GM18907 (cell line): ENCODE results near the gene ATG4D.
"Not testable (repeated sequence)": the region's sequence is repeated elsewhere in the genome, so short reads cannot be mapped to it uniquely, and the experiment has no call there.

Experiments
- ATAC-seq: cut with Tn5 transposase; IDR thresholded peaks from one replicate; pipeline ENCODE4 v1.9.1; 2021; ENCODE audit warnings: mild to moderate bottlenecking, moderate library complexity; ENCODE audit not compliant: unreplicated experiment

The ATG4D gene

GRCh38 chr19:10550336-10550735 is 6.6 kb downstream of the ATG4D start:
- ATAC-seq: no peak

GRCh38 chr19:10551006-10551405 is 7.3 kb downstream of the ATG4D start:
- not testable (repeated sequence) for ATAC-seq

GRCh38 chr19:10551698-10552301 is 8.1 kb downstream of the ATG4D start:
- ATAC-seq: no peak

- ATAC-seq: no peak
These were observed 8.9 kb downstream of the ATG4D start for GRCh38 chr19:10552510-10553053.

- ATAC-seq: no peak
These were observed 9.5 kb downstream of the ATG4D start for GRCh38 chr19:10553087-10553667.

GRCh38 chr19:10553943-10554381 is 10.3 kb downstream of the ATG4D start:
- ATAC-seq: peak; percentile 62

GRCh38 chr19:10554760-10555609 is 11.3 kb downstream of the ATG4D start:
- ATAC-seq: no peak

GRCh38 chr19:10555610-10555973 is 11.9 kb downstream of the ATG4D start:
- no peak for ATAC-seq

- ATAC-seq: no peak
These were observed 14.0 kb downstream of the ATG4D start for GRCh38 chr19:10557603-10558197.

- no peak for ATAC-seq
These were observed 16.4 kb downstream of the ATG4D start for GRCh38 chr19:10560154-10560553.

- no peak for ATAC-seq
These were observed 18.9 kb downstream of the ATG4D start for GRCh38 chr19:10562609-10563008.

- no peak for ATAC-seq
These were observed 21.4 kb downstream of the ATG4D start for GRCh38 chr19:10565028-10565566.

- peak; percentile 42 for ATAC-seq
These were observed 22.1 kb downstream of the ATG4D start, which contains the start of gene KRI1 for GRCh38 chr19:10565567-10566407. Gene KRI1 (minus strand): TSS chr19:10566010. CDS start chr19:10565999, 11 bp downstream.

GRCh38 chr19:10566408-10566657 is 22.6 kb downstream of the ATG4D start:
- ATAC-seq: no peak

GRCh38 chr19:10566658-10567410 is 23.1 kb downstream of the ATG4D start:
- peak; percentile 22 for ATAC-seq

GRCh38 chr19:10567656-10568055 is 24.0 kb downstream of the ATG4D start:
- no peak for ATAC-seq

GRCh38 chr19:10568062-10568825 is 24.5 kb downstream of the ATG4D start:
- peak; percentile 9 for ATAC-seq

GRCh38 chr19:10568826-10569651 is 25.3 kb downstream of the ATG4D start, which contains the start of gene CDKN2D:
Gene CDKN2D (minus strand): TSS chr19:10568979. CDS start chr19:10568653, 326 bp downstream.
- peak; percentile 69 for ATAC-seq
